Cardiac muscle cell (in vitro differentiated cells and primary cell): ENCODE results near the gene CDH4. TPM values are rescaled to one million over a fixed set of nuclear protein-coding genes. Genes with fewer than 3 reads are reported as not detected.

Experiments used
- DNase-seq, 2 donors: peaks; one replicate each; pipeline versions ENCODE4 v3.0.0 to v3.0.0-alpha.2; 2010 to 2017; ENCODE audit warnings: low read depth in 1 of 2, low spot score in 1 of 2
- H3K27ac ChIP-seq: fragments of 200-600 bp; sonication (generic); 2 replicates; pipeline ENCODE4 v1.5.1; 2016
- H3K27me3 ChIP-seq: fragments of 200-600 bp; sonication (generic); 2 replicates; pipeline ENCODE4 v1.6.0; 2016; ENCODE audit warnings: control low read depth
- H3K36me3 ChIP-seq: fragments of 200-600 bp; sonication (generic); 2 replicates; pipeline ENCODE4 v1.5.1; 2016; ENCODE audit warnings: control low read depth
- H3K4me1 ChIP-seq: fragments of 200-600 bp; sonication (generic); 2 replicates; pipeline ENCODE4 v1.8.1; 2017; ENCODE audit warnings: low read depth, mild to moderate bottlenecking, mixed run types
- H3K4me3 ChIP-seq: fragments of 200-600 bp; sonication (generic); 2 replicates; pipeline ENCODE4 v1.5.1; 2016; ENCODE audit warnings: mild to moderate bottlenecking
- H3K9me3 ChIP-seq: fragments of 200-600 bp; sonication (generic); 2 replicates; pipeline ENCODE4 v1.5.1; 2017; ENCODE audit warnings: low read depth, mild to moderate bottlenecking, control low read depth
- CTCF ChIP-seq: IDR thresholded peaks from 2 replicates; pipeline ENCODE4 v1.5.1; 2012; ENCODE audit warnings: low read depth, mild to moderate bottlenecking, low read length
- polyA plus RNA-seq: library from polyadenylated mRNA; unstranded; fragments of >200 nt; fragmentation: Nextera tagmentation; extraction: Ambion mirVana; gene quantifications from 2 replicates; pipeline ENCODE4 v1.2.1, GENCODE V29; 2016
- total RNA-seq: library from RNA; depleted of rRNA; stranded (reverse); fragments of >200 nt; gene quantifications from 2 replicates; pipeline ENCODE4 v1.2.3, GENCODE V29; 2016

CDH4 gene
- total and polyA plus RNA-seq, 2 experiments from 2014 or later = 0.43 to 0.80 TPM

- no peak for TF ChIP-seq CTCF
- H3K27me3 ChIP-seq = no peaks in the 10 kb centered on the region
- no peaks in the 10 kb centered on the region for H3K4me1 ChIP-seq
- no peaks in the 10 kb centered on the region for H3K9me3 ChIP-seq
- DNase-seq = no peak
- H3K4me3 ChIP-seq = no peak overlapping the region
- H3K27ac ChIP-seq = no peak overlapping the region
- no peaks in the 10 kb centered on the region for H3K36me3 ChIP-seq
Measured at GRCh38 chr20:61656198-61656597, 404.1 kb downstream of the CDH4 start.

GRCh38 chr20:61657721-61658377 lies 405.8 kb downstream of the CDH4 start:
- no peak overlapping the region for H3K27ac ChIP-seq
- H3K27me3 ChIP-seq = no peaks in the 10 kb centered on the region
- TF ChIP-seq CTCF = no peak
- DNase-seq = no peak
- no peak overlapping the region for H3K4me3 ChIP-seq
- no peaks in the 10 kb centered on the region for H3K4me1 ChIP-seq
- no peaks in the 10 kb centered on the region for H3K9me3 ChIP-seq
- no peaks in the 10 kb centered on the region for H3K36me3 ChIP-seq

GRCh38 chr20:61658563-61658962 lies 406.5 kb downstream of the CDH4 start:
- no peaks in the 10 kb centered on the region for H3K4me1 ChIP-seq
- no peak for DNase-seq
- no peaks in the 10 kb centered on the region for H3K9me3 ChIP-seq
- H3K4me3 ChIP-seq = no peak overlapping the region
- no peak for TF ChIP-seq CTCF
- no peaks in the 10 kb centered on the region for H3K27me3 ChIP-seq
- no peaks in the 10 kb centered on the region for H3K36me3 ChIP-seq
- H3K27ac ChIP-seq = no peak overlapping the region

GRCh38 chr20:61659246-61659993 lies 407.4 kb downstream of the CDH4 start:
- no peak for DNase-seq
- Histone ChIP-seq H3K4me1 (no peaks in the 10 kb centered on the region), H3K4me3 (no peak overlapping the region), H3K27me3 (no peaks in the 10 kb centered on the region), H3K9me3 (no peaks in the 10 kb centered on the region), H3K27ac (no peak overlapping the region), H3K36me3 (no peaks in the 10 kb centered on the region)
- TF ChIP-seq CTCF = no peak

GRCh38 chr20:61659994-61660346 lies 407.9 kb downstream of the CDH4 start:
- Histone ChIP-seq H3K4me3 (no peak overlapping the region), H3K9me3 (no peaks in the 10 kb centered on the region), H3K27me3 (no peaks in the 10 kb centered on the region), H3K4me1 (no peaks in the 10 kb centered on the region), H3K36me3 (no peaks in the 10 kb centered on the region), H3K27ac (no peak overlapping the region)
- no peak for TF ChIP-seq CTCF
- no peak for DNase-seq
